ENCODE data around the gene KCNK1. TPM values are rescaled to one million over a fixed set of nuclear protein-coding genes. Genes with fewer than 3 reads are reported as not detected.

Gene KCNK1
- polyA plus RNA-seq, 1 of the 3 experiments (the other 2 are of a cell fraction): 10.6 TPM

- Histone ChIP-seq H3K27me3 (ENCODE audit: insufficient read depth) (no peaks in the 10 kb centered on the region), H3K79me2 (ENCODE audit: insufficient read depth) (no peaks in the 10 kb centered on the region), H3K36me3 (replicated peaks in 1 of 2; ENCODE audit: control insufficient read depth in 1 of 2, insufficient read depth in 2 of 2, low read length in 1 of 2) (no peaks in the 10 kb centered on the region), H3K4me1 (ENCODE audit: control insufficient read depth in 1 of 2, insufficient read depth in 2 of 2, low read depth in 1 of 2, low read length in 1 of 2) (no peaks in the 10 kb centered on the region), H4K20me1 (ENCODE audit: insufficient read depth) (no peaks in the 10 kb centered on the region), H3K9ac (no peak overlapping the region), H3K4me3 (ENCODE audit: low read depth in 2 of 2, low read length in 1 of 2) (no peak overlapping the region), H3K27ac (ENCODE audit: low read depth in 2 of 2, low read length in 1 of 2) (no peak overlapping the region), H3K9me2 (no peaks in the 10 kb centered on the region), H2AFZ (ENCODE audit: low read depth) (no peak overlapping the region), H3K9me3 (no peaks in the 10 kb centered on the region), H3F3A (replicated peaks; ENCODE audit: insufficient read depth) (no peaks in the 10 kb centered on the region), H3K4me2 (no peak overlapping the region)
- CTCF ChIA-PET: no interaction called here
- no peak for DNase-seq
- TF ChIP-seq JUND (IDR thresholded peaks at IDR 0.05): no peak
- TF ChIP-seq SIN3A (IDR thresholded peaks at IDR 0.05; ENCODE audit: borderline replicate concordance, low read depth, low read length): no peak
- no peak for TF ChIP-seq RFX5 (IDR thresholded peaks at IDR 0.05; ENCODE audit: low read length)
- no peak for TF ChIP-seq GABPA (IDR thresholded peaks at IDR 0.05; ENCODE audit: low read depth)
- no peak for TF ChIP-seq CHD2 (IDR thresholded peaks at IDR 0.05; ENCODE audit: low read length, partially characterized antibody)
- TF ChIP-seq REST (IDR thresholded peaks at IDR 0.05; ENCODE audit: low read depth, low read length): no peak
- TF ChIP-seq GATA2 (CRISPR knock-in tag; IDR thresholded peaks at IDR 0.05): no peak
- no peak for TF ChIP-seq USF1 (IDR thresholded peaks at IDR 0.05; ENCODE audit: borderline replicate concordance, low read depth)
- TF ChIP-seq FOXM1 (IDR thresholded peaks at IDR 0.05; ENCODE audit: low read depth): no peak
- TF ChIP-seq TAF1 (IDR thresholded peaks at IDR 0.05; ENCODE audit: borderline replicate concordance, low read depth, low read length): no peak
- no peak for TF ChIP-seq NFIC (IDR thresholded peaks at IDR 0.05; ENCODE audit: borderline replicate concordance)
- 89% methylated on average over 3 of the region's 5 CpGs for WGBS (ENCODE audit: low lambda C conversion rate)
- POLR2A ChIA-PET: no interaction called here
These were observed 40.9 kb downstream of the KCNK1 start for GRCh38 chr1:233654658-233655280.

GRCh38 chr1:233655301-233655740, 41.4 kb downstream of the KCNK1 start:
- H3K9me3 ChIP-seq: no peaks in the 10 kb centered on the region
- H3K9me2 ChIP-seq: no peaks in the 10 kb centered on the region
- 83% methylated on average over 4 of the region's 4 CpGs for WGBS (ENCODE audit: low lambda C conversion rate)
- no peaks in the 10 kb centered on the region for H3K36me3 ChIP-seq (replicated peaks in 1 of 2; ENCODE audit: control insufficient read depth in 1 of 2, insufficient read depth in 2 of 2, low read length in 1 of 2)
- H3K4me3 ChIP-seq (ENCODE audit: low read depth in 2 of 2, low read length in 1 of 2): no peak overlapping the region
- no peak overlapping the region for H3K9ac ChIP-seq
- POLR2A ChIA-PET: no interaction called here
- no peaks in the 10 kb centered on the region for H3K79me2 ChIP-seq (ENCODE audit: insufficient read depth)
- no peak overlapping the region for H2AFZ ChIP-seq (ENCODE audit: low read depth)
- CTCF ChIA-PET: no interaction called here
- no peaks in the 10 kb centered on the region for H3K27me3 ChIP-seq (ENCODE audit: insufficient read depth)
- no peak overlapping the region for H3K4me2 ChIP-seq
- no peak for DNase-seq
- no peaks in the 10 kb centered on the region for H3K4me1 ChIP-seq (ENCODE audit: control insufficient read depth in 1 of 2, insufficient read depth in 2 of 2, low read depth in 1 of 2, low read length in 1 of 2)
- H4K20me1 ChIP-seq (ENCODE audit: insufficient read depth): no peaks in the 10 kb centered on the region
- no peak overlapping the region for H3K27ac ChIP-seq (ENCODE audit: low read depth in 2 of 2, low read length in 1 of 2)
- no peaks in the 10 kb centered on the region for H3F3A ChIP-seq (replicated peaks; ENCODE audit: insufficient read depth)
- TF ChIP-seq PBX3 (IDR thresholded peaks at IDR 0.05) (no peak), USF1 (IDR thresholded peaks at IDR 0.05; ENCODE audit: borderline replicate concordance, low read depth) (no peak), POLR2AphosphoS5 (IDR thresholded peaks at IDR 0.05; ENCODE audit: low read depth, low read length) (no peak), CHD2 (IDR thresholded peaks at IDR 0.05; ENCODE audit: low read length, partially characterized antibody) (no peak), FOSL2 (IDR thresholded peaks at IDR 0.05; ENCODE audit: borderline replicate concordance, low read depth) (no peak), JUND (IDR thresholded peaks at IDR 0.05) (no peak), YY1 (IDR thresholded peaks at IDR 0.05; ENCODE audit: low read depth) (no peak), MAX (IDR thresholded peaks at IDR 0.05; ENCODE audit: low read depth) (no peak), TAF1 (IDR thresholded peaks at IDR 0.05; ENCODE audit: borderline replicate concordance, low read depth, low read length) (no peak), SMC3 (IDR thresholded peaks at IDR 0.05; ENCODE audit: low read depth, low read length) (no peak), USF2 (IDR thresholded peaks at IDR 0.05; ENCODE audit: borderline replicate concordance, low read depth, low read length) (no peak), EP300 (IDR thresholded peaks at IDR 0.05; ENCODE audit: borderline replicate concordance in 1 of 2, low read depth in 1 of 2, low read length in 1 of 2) (no peak)
